Raji (cell line): ENCODE results near the gene ACSL5.

ENCODE experiments used
- POLR2A ChIP-seq: IDR thresholded peaks from 2 replicates; pipeline ENCODE4 v1.6.1; 2011; ENCODE audit warnings: low read depth, low read length, control low read depth; ENCODE audit not compliant: insufficient read depth

Gene ACSL5

GRCh38 chr10:112421731-112422130 lies 47.8 kb downstream of the ACSL5 start:
- TF ChIP-seq POLR2A, result no peak

- no peak for TF ChIP-seq POLR2A
Measured at GRCh38 chr10:112424651-112425050, 50.7 kb downstream of the ACSL5 start.

- TF ChIP-seq POLR2A, result no peak
Measured at GRCh38 chr10:112426111-112426510, 52.2 kb downstream of the ACSL5 start.

- TF ChIP-seq POLR2A, result no peak
Measured at GRCh38 chr10:112429147-112429546, 55.2 kb downstream of the ACSL5 start.

GRCh38 chr10:112429654-112430230 lies 55.8 kb downstream of the ACSL5 start:
- TF ChIP-seq POLR2A, result no peak

GRCh38 chr10:112433136-112433535 lies 59.2 kb downstream of the ACSL5 start:
- no peak for TF ChIP-seq POLR2A

GRCh38 chr10:112434988-112435619 lies 61.2 kb downstream of the ACSL5 start:
- TF ChIP-seq POLR2A, result no peak

- no peak for TF ChIP-seq POLR2A
Measured at GRCh38 chr10:112438356-112438755, 64.4 kb downstream of the ACSL5 start.

- no peak for TF ChIP-seq POLR2A
Measured at GRCh38 chr10:112441520-112441919, 67.6 kb downstream of the ACSL5 start.

GRCh38 chr10:112442063-112442462 lies 68.1 kb downstream of the ACSL5 start:
- no peak for TF ChIP-seq POLR2A

- no peak for TF ChIP-seq POLR2A
Measured at GRCh38 chr10:112446055-112446854, 72.3 kb downstream of the ACSL5 start.

- TF ChIP-seq POLR2A, result peak; percentile 92
Measured at GRCh38 chr10:112446855-112447619, 73.1 kb downstream of the ACSL5 start, which contains the start of the genes VTI1A and ZDHHC6. Gene VTI1A (plus strand): TSS chr10:112447215. CDS start chr10:112447374, 159 bp downstream. Gene ZDHHC6 (minus strand): TSS chr10:112446914. CDS start chr10:112445436, 1,478 bp downstream.

GRCh38 chr10:112447620-112447928 lies 73.7 kb downstream of the ACSL5 start:
- TF ChIP-seq POLR2A, result no peak

GRCh38 chr10:112448888-112449287 lies 75.0 kb downstream of the ACSL5 start:
- TF ChIP-seq POLR2A, result no peak
